H9 (cell line): Measurements from ENCODE around the gene C1orf185. TPM values are rescaled to one million over a fixed set of nuclear protein-coding genes. Genes with fewer than 3 reads are reported as not detected.

Experiments used
- DNase-seq: peaks from one replicate; pipeline ENCODE4 v3.0.0-alpha.2; 2017
- H2AFZ ChIP-seq: one replicate; pipeline ENCODE4 v1.6.1; 2013; ENCODE audit warnings: mild to moderate bottlenecking, low read length, control low read depth, moderate library complexity
- H2AK5ac ChIP-seq: 2 replicates; pipeline ENCODE4 v1.6.1; 2013; ENCODE audit warnings: low read length, control low read depth, mixed read lengths; ENCODE audit not compliant: insufficient read length
- H2BK120ac ChIP-seq: one replicate; pipeline ENCODE4 v1.6.1; 2013; ENCODE audit warnings: low read depth, mild to moderate bottlenecking, low read length, control low read depth, inconsistent platforms; ENCODE audit not compliant: poor library complexity, severe bottlenecking
- H2BK12ac ChIP-seq: 2 replicates; pipeline ENCODE4 v1.6.1; 2013; ENCODE audit warnings: low read length, control low read depth, mixed read lengths, low read depth; ENCODE audit not compliant: insufficient read length
- H2BK15ac ChIP-seq: 2 replicates; pipeline ENCODE4 v1.6.1; 2013; ENCODE audit warnings: low read depth, low read length, control low read depth
- H2BK20ac ChIP-seq: one replicate; pipeline ENCODE4 v1.6.1; 2013; ENCODE audit warnings: low read depth, mild to moderate bottlenecking, low read length, control low read depth, inconsistent platforms; ENCODE audit not compliant: poor library complexity, severe bottlenecking
- H2BK5ac ChIP-seq: 2 replicates; pipeline ENCODE4 v1.6.1; 2013; ENCODE audit warnings: low read length, control low read depth, mixed read lengths; ENCODE audit not compliant: insufficient read length
- H3K14ac ChIP-seq: 2 replicates; pipeline ENCODE4 v1.6.1; 2013; ENCODE audit warnings: low read length, control low read depth; ENCODE audit not compliant: insufficient read depth
- H3K18ac ChIP-seq: 2 replicates; pipeline ENCODE4 v1.6.1; 2013; ENCODE audit warnings: low read depth, mild to moderate bottlenecking, mixed read lengths, low read length, control low read depth; ENCODE audit not compliant: insufficient read length
- H3K23ac ChIP-seq: 2 replicates; pipeline ENCODE4 v1.6.1; 2013; ENCODE audit warnings: low read length, control low read depth, mixed read lengths, low read depth; ENCODE audit not compliant: insufficient read length
- H3K23me2 ChIP-seq: 2 replicates; pipeline ENCODE4 v1.6.1; 2013; ENCODE audit warnings: low read depth, mild to moderate bottlenecking, mixed read lengths, low read length, control low read depth; ENCODE audit not compliant: insufficient read length, poor library complexity, severe bottlenecking
- H3K27ac ChIP-seq: 2 replicates; pipeline ENCODE4 v1.5.1; 2013; ENCODE audit warnings: low read length, control low read depth, mixed read lengths, low read depth; ENCODE audit not compliant: insufficient read length
- H3K27me3 ChIP-seq: 2 replicates; pipeline ENCODE4 v1.6.1; 2013; ENCODE audit warnings: low read length, control low read depth, inconsistent platforms; ENCODE audit not compliant: insufficient read depth
- H3K4ac ChIP-seq: 2 replicates; pipeline ENCODE4 v1.6.1; 2013; ENCODE audit warnings: low read depth, mild to moderate bottlenecking, control low read depth, inconsistent platforms, low read length, moderate library complexity
- H3K4me1 ChIP-seq: 2 replicates; pipeline ENCODE4 v1.6.1; 2013; ENCODE audit warnings: low read length, control low read depth, inconsistent platforms; ENCODE audit not compliant: insufficient read depth
- H3K4me2 ChIP-seq: 2 replicates; pipeline ENCODE4 v1.6.1; 2013; ENCODE audit warnings: low read length, control low read depth, mixed read lengths; ENCODE audit not compliant: insufficient read length, insufficient read depth
- H3K56ac ChIP-seq: 2 replicates; pipeline ENCODE4 v1.6.1; 2013; ENCODE audit warnings: low read depth, mild to moderate bottlenecking, mixed read lengths, low read length, control low read depth; ENCODE audit not compliant: insufficient read length
- H3K79me1 ChIP-seq: 2 replicates; pipeline ENCODE4 v1.6.1; 2013; ENCODE audit warnings: low read depth, mild to moderate bottlenecking, moderate library complexity, low read length, control low read depth, inconsistent platforms; ENCODE audit not compliant: insufficient read depth, poor library complexity, severe bottlenecking
- H3K79me2 ChIP-seq: 2 replicates; pipeline ENCODE4 v1.6.1; 2013; ENCODE audit warnings: low read length, control low read depth, inconsistent platforms; ENCODE audit not compliant: insufficient read depth
- H3K9ac ChIP-seq: 2 replicates; pipeline ENCODE4 v1.6.1; 2013; ENCODE audit warnings: low read length, control low read depth, mixed read lengths; ENCODE audit not compliant: insufficient read length; ENCODE audit errors: extremely low read depth
- H3K9me3 ChIP-seq: one replicate; pipeline ENCODE4 v1.6.1; 2013; ENCODE audit warnings: low read depth, low read length, inconsistent platforms; ENCODE audit not compliant: control insufficient read depth
- H3T11ph ChIP-seq: one replicate; pipeline ENCODE4 v1.6.1; 2013; ENCODE audit warnings: mild to moderate bottlenecking, low read length, control low read depth, inconsistent platforms
- H4K20me1 ChIP-seq: one replicate; pipeline ENCODE4 v1.6.1; 2013; ENCODE audit not compliant: control insufficient read depth, insufficient read length, insufficient read depth
- H4K5ac ChIP-seq: 2 replicates; pipeline ENCODE4 v1.6.1; 2013; ENCODE audit warnings: low read depth, mild to moderate bottlenecking, mixed read lengths, low read length, control low read depth; ENCODE audit not compliant: insufficient read length
- H4K8ac ChIP-seq: replicated peaks from 2 replicates; pipeline ENCODE4 v1.6.1; 2013; ENCODE audit warnings: low read length, control low read depth, mixed read lengths, low read depth; ENCODE audit not compliant: insufficient read length
- H4K91ac ChIP-seq: 2 replicates; pipeline ENCODE4 v1.6.1; 2013; ENCODE audit warnings: low read depth, mild to moderate bottlenecking, moderate library complexity, mixed read lengths, low read length, control low read depth; ENCODE audit not compliant: insufficient read length
- H3K27ac Mint-ChIP-seq, 3 experiments: 2 replicates in 2 of 3; 3 replicates in 1 of 3; pipeline ENCODE4 v1.8.0; 2020 to 2021; ENCODE audit warnings: mixed read lengths in 3 of 3, mild to moderate bottlenecking in 1 of 3, moderate library complexity in 1 of 3
- H3K27me3 Mint-ChIP-seq: 2 replicates; pipeline ENCODE4 v1.8.0; 2021; ENCODE audit warnings: low read depth, mild to moderate bottlenecking, moderate library complexity, mixed read lengths
- H3K36me3 Mint-ChIP-seq, 3 experiments: 2 replicates in 2 of 3; 3 replicates in 1 of 3; pipeline ENCODE4 v1.8.0; 2020 to 2021; ENCODE audit warnings: low read depth in 3 of 3, mixed read lengths in 3 of 3; ENCODE audit not compliant: insufficient read depth in 1 of 3
- H3K4me1 Mint-ChIP-seq, 2 experiments: 2 replicates each; pipeline ENCODE4 v1.8.0; 2020; ENCODE audit warnings: mixed read lengths in 2 of 2
- H3K4me3 Mint-ChIP-seq, 2 experiments: 2 replicates in 1 of 2; 3 replicates in 1 of 2; pipeline ENCODE4 v1.8.0; 2020 to 2021; ENCODE audit warnings: mild to moderate bottlenecking in 2 of 2, mixed read lengths in 2 of 2, moderate library complexity in 1 of 2
- H3K9me3 Mint-ChIP-seq, 2 experiments: 2 replicates in 1 of 2; 3 replicates in 1 of 2; pipeline ENCODE4 v1.8.0; 2020; ENCODE audit warnings: mild to moderate bottlenecking in 2 of 2, mixed read lengths in 2 of 2, moderate library complexity in 1 of 2
- WGBS: extraction: QIAGEN DNeasy Blood & Tissue Kit; methylation state at CpG from one replicate; pipeline ENCODE4 v1.1.7; 2013; ENCODE audit warnings: missing lambda C conversion rate, low lambda C conversion rate, mixed read lengths; ENCODE audit not compliant: insufficient read length; ENCODE audit errors: extremely low coverage; 5-methylcytosine and 5-hydroxymethylcytosine counted together
- total RNA-seq: library from RNA; stranded (reverse); gene quantifications from 2 replicates; pipeline ENCODE4 v1.2.1, GENCODE V29; 2021
- TF ChIP-seq, protein P1 (sequence below): fragments of 200-600 bp; sonication (generic); conservative IDR thresholded peaks from 3 replicates; pipeline ENCODE4 v1.8.0; 2021; ENCODE audit warnings: antibody characterized with exemption, mild to moderate bottlenecking

C1orf185 gene
- total RNA-seq, 1 experiment from 2014 or later, result not detected

DNA sequence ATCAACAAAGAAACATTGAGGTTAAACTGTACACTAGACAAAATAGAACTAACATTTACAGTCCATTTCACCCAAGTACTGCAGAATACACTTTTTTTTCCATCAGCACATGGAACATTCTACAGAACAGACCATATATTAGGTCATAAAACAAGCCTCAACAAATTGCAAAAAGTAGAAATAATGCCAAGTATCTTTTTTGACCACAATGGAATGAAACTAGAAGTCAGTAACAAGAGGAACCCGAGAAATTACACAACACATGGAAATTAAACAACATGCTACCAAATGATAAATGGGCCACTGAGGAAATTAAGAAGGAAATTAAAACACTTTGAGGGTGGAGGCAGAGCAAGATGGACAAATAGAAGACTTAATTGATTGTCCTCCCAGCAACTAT is 8.4 kb upstream of the C1orf185 start:
- Histone ChIP-seq H3K23me2 (no peaks in the 10 kb centered on the region), H2AFZ (no peak overlapping the region), H3K4me1 (no peaks in the 10 kb centered on the region), H4K20me1 (no peaks in the 10 kb centered on the region), H3K27me3 (no peaks in the 10 kb centered on the region), H3K18ac (no peak overlapping the region), H2BK20ac (no peak overlapping the region), H3K4me2 (no peak overlapping the region), H2BK15ac (no peak overlapping the region), H3K4ac (no peak overlapping the region), H3K56ac (no peak overlapping the region), H3K14ac (no peak overlapping the region), H3K79me1 (no peaks in the 10 kb centered on the region), H3K9me3 (no peaks in the 10 kb centered on the region), H4K91ac (no peak overlapping the region), H4K5ac (no peak overlapping the region), H2AK5ac (no peak overlapping the region), H3K9ac (no peak overlapping the region), H2BK5ac (no peak overlapping the region), H3T11ph (no peak overlapping the region), H2BK120ac (no peak overlapping the region), H3K27ac (no peak overlapping the region), H4K8ac (no peak overlapping the region), H2BK12ac (no peak overlapping the region), H3K23ac (no peak overlapping the region), H3K79me2 (no peaks in the 10 kb centered on the region)
- Mint-ChIP-seq H3K27ac (no peak overlapping the region), H3K4me3 (no peak overlapping the region), H3K9me3 (no peaks in the 10 kb centered on the region), H3K4me1 (no peaks in the 10 kb centered on the region), H3K36me3 (no peaks in the 10 kb centered on the region), H3K27me3 (peaks cover 24% of the 10 kb centered on the region)
- TF ChIP-seq, protein P1, sequence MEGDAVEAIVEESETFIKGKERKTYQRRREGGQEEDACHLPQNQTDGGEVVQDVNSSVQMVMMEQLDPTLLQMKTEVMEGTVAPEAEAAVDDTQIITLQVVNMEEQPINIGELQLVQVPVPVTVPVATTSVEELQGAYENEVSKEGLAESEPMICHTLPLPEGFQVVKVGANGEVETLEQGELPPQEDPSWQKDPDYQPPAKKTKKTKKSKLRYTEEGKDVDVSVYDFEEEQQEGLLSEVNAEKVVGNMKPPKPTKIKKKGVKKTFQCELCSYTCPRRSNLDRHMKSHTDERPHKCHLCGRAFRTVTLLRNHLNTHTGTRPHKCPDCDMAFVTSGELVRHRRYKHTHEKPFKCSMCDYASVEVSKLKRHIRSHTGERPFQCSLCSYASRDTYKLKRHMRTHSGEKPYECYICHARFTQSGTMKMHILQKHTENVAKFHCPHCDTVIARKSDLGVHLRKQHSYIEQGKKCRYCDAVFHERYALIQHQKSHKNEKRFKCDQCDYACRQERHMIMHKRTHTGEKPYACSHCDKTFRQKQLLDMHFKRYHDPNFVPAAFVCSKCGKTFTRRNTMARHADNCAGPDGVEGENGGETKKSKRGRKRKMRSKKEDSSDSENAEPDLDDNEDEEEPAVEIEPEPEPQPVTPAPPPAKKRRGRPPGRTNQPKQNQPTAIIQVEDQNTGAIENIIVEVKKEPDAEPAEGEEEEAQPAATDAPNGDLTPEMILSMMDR, result no peak
- no CpG with 5 or more reads among the region's 1 CpG for WGBS
- DNase-seq, result no peak
